B cell (primary cell): ENCODE data around the gene EHMT2. TPM values are rescaled to one million over a fixed set of nuclear protein-coding genes. Genes with fewer than 3 reads are reported as not detected.

ENCODE experiments used
- ATAC-seq: fragments of 200-7000 bp; cut with Tn5 transposase; one replicate; pipeline ENCODE4 v1.10.0; 2021; ENCODE audit warnings: low read depth, mild to moderate bottlenecking, moderate number of reproducible peaks, moderate library complexity
- CTCF ChIA-PET: fragments of 350-600 bp; sonication (Branson Sonifier 250); formaldehyde crosslinking; loops from one replicate; lab custom pipeline; 2021; ENCODE audit warnings: antibody characterized with exemption, inconsistent platforms; lab: Charles Lee
- POLR2A ChIA-PET: fragments of 350-600 bp; sonication (Branson Sonifier 250); formaldehyde crosslinking; loops from one replicate; lab custom pipeline; 2021; ENCODE audit warnings: antibody characterized with exemption; lab: Charles Lee
- DNase-seq: peaks from one replicate; pipeline ENCODE4 v3.0.0; 2013
- H2AFZ ChIP-seq: 2 replicates; pipeline ENCODE4 v1.6.1; 2012; ENCODE audit warnings: mild to moderate bottlenecking, low read depth, low read length; ENCODE audit not compliant: insufficient read depth, poor library complexity, severe bottlenecking
- H3K27ac ChIP-seq, 2 donors: 1 replicate in 1 of 2; 2 replicates in 1 of 2; pipeline ENCODE4 v1.5.1; 2012 to 2013; ENCODE audit warnings: low read length in 2 of 2, mild to moderate bottlenecking in 2 of 2, moderate library complexity in 1 of 2
- H3K27me3 ChIP-seq, 4 experiments: fragments of 200-600 bp in 1 of 4; sonication (generic) in 1 of 4; replicated peaks in 1 of 4; 1 replicate in 2 of 4; 2 replicates in 2 of 4; pipeline versions ENCODE4 v1.6.1 to v1.7.0; 2013 to 2016; ENCODE audit warnings: low read length in 3 of 4, mild to moderate bottlenecking in 2 of 4, mixed read lengths in 1 of 4, moderate library complexity in 1 of 4; ENCODE audit not compliant: insufficient read depth in 4 of 4, control insufficient read depth in 3 of 4; ENCODE audit errors: control extremely low read depth in 1 of 4
- H3K36me3 ChIP-seq, 2 experiments: replicated peaks in 1 of 2; 1 replicate in 1 of 2; 2 replicates in 1 of 2; pipeline versions ENCODE4 v1.6.1 to v1.7.1; 2013; ENCODE audit warnings: low read length in 1 of 2; ENCODE audit not compliant: insufficient read depth in 2 of 2, control insufficient read depth in 1 of 2; ENCODE audit errors: control extremely low read depth in 1 of 2, extremely low read depth in 1 of 2
- H3K4me1 ChIP-seq, 2 donors: fragments of 200-600 bp in 1 of 2; sonication (generic) in 1 of 2; 1 replicate in 1 of 2; 2 replicates in 1 of 2; pipeline versions ENCODE4 v1.5.1 to v1.6.1; 2013 to 2017; ENCODE audit warnings: low read length in 2 of 2; ENCODE audit not compliant: control insufficient read depth in 2 of 2, insufficient read depth in 2 of 2
- H3K4me2 ChIP-seq: replicated peaks from 2 replicates; pipeline ENCODE3; 2012; ENCODE audit warnings: mild to moderate bottlenecking, low read depth, low read length; ENCODE audit not compliant: poor library complexity, severe bottlenecking
- H3K4me3 ChIP-seq, 5 experiments: fragments of 200-600 bp in 1 of 5; sonication (generic) in 1 of 5; 1 replicate in 3 of 5; 2 replicates in 2 of 5; pipeline versions ENCODE4 v1.5.1 to v1.7.0; 2011 to 2016; ENCODE audit warnings: low read length in 4 of 5, mild to moderate bottlenecking in 4 of 5, low read depth in 2 of 5, control low read depth in 1 of 5, moderate library complexity in 1 of 5; ENCODE audit not compliant: insufficient read depth in 1 of 5; ENCODE audit errors: control extremely low read depth in 1 of 5, extremely low read depth in 1 of 5
- H3K79me2 ChIP-seq: fragments of 200-600 bp; sonication (generic); one replicate; pipeline ENCODE4 v1.6.0; 2016; ENCODE audit warnings: low read length; ENCODE audit not compliant: control insufficient read depth, insufficient read depth
- H3K9ac ChIP-seq: fragments of 200-600 bp; sonication (generic); 2 replicates; pipeline ENCODE4 v1.6.1; 2017; ENCODE audit warnings: mild to moderate bottlenecking, low read length, moderate library complexity
- H3K9me3 ChIP-seq, 3 donors: one replicate each; pipeline versions ENCODE4 v1.6.1 to v1.7.1; 2013; ENCODE audit warnings: low read length in 2 of 3; ENCODE audit not compliant: control insufficient read depth in 2 of 3, insufficient read depth in 1 of 3; ENCODE audit errors: control extremely low read depth in 1 of 3
- H4K20me1 ChIP-seq: 2 replicates; pipeline ENCODE4 v1.6.0; 2012; ENCODE audit warnings: mild to moderate bottlenecking, low read length; ENCODE audit not compliant: insufficient read depth, control insufficient read depth, poor library complexity, severe bottlenecking
- H3K27ac Mint-ChIP-seq: one replicate; pipeline ENCODE4 v1.8.0; 2021; ENCODE audit warnings: mixed read lengths
- H3K27me3 Mint-ChIP-seq: one replicate; pipeline ENCODE4 v1.8.0; 2021; ENCODE audit warnings: mixed read lengths
- H3K4me1 Mint-ChIP-seq: one replicate; pipeline ENCODE4 v1.8.0; 2021; ENCODE audit warnings: mixed read lengths
- H3K4me3 Mint-ChIP-seq: one replicate; pipeline ENCODE4 v1.8.0; 2021; ENCODE audit warnings: mixed read lengths
- H3K9me3 Mint-ChIP-seq: one replicate; pipeline ENCODE4 v1.8.0; 2022; ENCODE audit warnings: mixed read lengths; ENCODE audit not compliant: insufficient read depth
- EZH2 ChIP-seq: IDR thresholded peaks from 2 replicates; pipeline ENCODE4 v1.6.1; 2012; ENCODE audit warnings: borderline replicate concordance, low read depth, mild to moderate bottlenecking, moderate library complexity, low read length; ENCODE audit not compliant: insufficient read depth, poor library complexity, severe bottlenecking
- WGBS: methylation state at CpG from one replicate; pipeline ENCODE4 v1.1.5; 2013; ENCODE audit warnings: missing lambda C conversion rate; ENCODE audit not compliant: insufficient coverage; 5-methylcytosine and 5-hydroxymethylcytosine counted together
- intact Hi-C: fragments of 100-400 bp; cut with micrococcal nuclease; formaldehyde crosslinking; loops from one replicate; pipeline ENCODE4 v1.10.0; 2022
- polyA plus RNA-seq: library from polyadenylated mRNA; depleted of rRNA; stranded (reverse); fragments of >200 nt; gene quantifications from 2 replicates; pipeline ENCODE4 v1.2.3, GENCODE V29; 2012
- total RNA-seq, 2 donors: library from RNA; stranded (reverse); fragments of 120-200 nt in 1 of 2; gene quantifications; 1 replicate in 1 of 2; 2 replicates in 1 of 2; pipeline versions ENCODE4 v1.2.3 to v1.2.4, GENCODE V29; 2013 to 2022
- TF ChIP-seq, protein P1 (sequence below): fragments of 200-600 bp; IDR thresholded peaks from one replicate; pipeline ENCODE4 v1.8.0; 2022; ENCODE audit warnings: antibody characterized with exemption, mild to moderate bottlenecking

The EHMT2 gene
- total and polyA plus RNA-seq, 2 donors (not counting 1 experiment from before 2014, with no cell fraction given) = 86.1 to 108 TPM

GRCh38 chr6:31898383-31899011 is 999 bp upstream of the EHMT2 start:
- ATAC-seq (peak; percentile 18), DNase-seq (peak; percentile 76)
- peak overlapping the region; percentile 76 to 85 for H3K27ac ChIP-seq
- 27% methylated on average over 3 of the region's 8 CpGs for WGBS
- H3K4me3 Mint-ChIP-seq = peak overlapping the region; percentile 96
- no peaks in the 10 kb centered on the region for H3K27me3 ChIP-seq
- peaks cover 16 to 33% of the 10 kb centered on the region in 2 donors for H3K4me1 ChIP-seq
- ChIA-PET POLR2A (interaction anchor here (0.6 to 1.5 kb wide), 11 partner anchors 36 to 1283 kb away, joined by 3 to 9 read pairs (median 4); partner anchors contain the start of genes BAG6, C6orf47, DDAH2 and DXO), CTCF (interaction anchor here (0.6 to 1.5 kb wide), 7 partner anchors 10 to 299 kb away, joined by 3 to 5 read pairs (median 3); no protein-coding TSS in a partner anchor)
- H3K27ac Mint-ChIP-seq = peak overlapping the region; percentile 95
- TF ChIP-seq EZH2 = no peak
- peak overlapping the region; percentile 99 for H2AFZ ChIP-seq
- H4K20me1 ChIP-seq = no peaks in the 10 kb centered on the region
- no peaks in the 10 kb centered on the region for H3K9me3 Mint-ChIP-seq
- intact Hi-C loops = loop anchor here (1.0 to 5.0 kb wide), 4 partner anchors 161 to 299 kb away; partner anchors contain the start of genes CLIC1, CSNK2B and PRRC2A
- H3K36me3 ChIP-seq = peaks cover 0 to 4% of the 10 kb centered on the region in 2 experiments
- H3K9me3 ChIP-seq = no peaks in the 10 kb centered on the region
- peak overlapping the region; percentile 96 for H3K4me2 ChIP-seq
- H3K4me1 Mint-ChIP-seq = peaks cover 40% of the 10 kb centered on the region
- H3K79me2 ChIP-seq = peaks cover 4% of the 10 kb centered on the region
- H3K27me3 Mint-ChIP-seq = no peaks in the 10 kb centered on the region
- peak overlapping the region; percentile 80 to 100 (median 94) for H3K4me3 ChIP-seq
- peak overlapping the region; percentile 95 for H3K9ac ChIP-seq

- ATAC-seq = peak; percentile 4
- Histone ChIP-seq H4K20me1 (no peaks in the 10 kb centered on the region), H2AFZ (peak overlapping the region; percentile 99), H3K4me2 (peak overlapping the region; percentile 96), H3K4me3 (peak overlapping the region in 4 of 5 experiments; percentile 80 to 100 (median 91)), H3K27ac (peak overlapping the region; percentile 63 to 78), H3K9ac (peak overlapping the region; percentile 95), H3K4me1 (peaks cover 9 to 25% of the 10 kb centered on the region in 2 donors), H3K27me3 (no peaks in the 10 kb centered on the region), H3K36me3 (peaks cover 0 to 17% of the 10 kb centered on the region in 2 experiments), H3K9me3 (no peaks in the 10 kb centered on the region), H3K79me2 (peaks cover 4% of the 10 kb centered on the region)
- no peaks in the 10 kb centered on the region for H3K27me3 Mint-ChIP-seq
- peak overlapping the region; percentile 87 for H3K27ac Mint-ChIP-seq
- no peak for DNase-seq
- H3K4me1 Mint-ChIP-seq = peaks cover 31% of the 10 kb centered on the region
- intact Hi-C loops = loop anchor here (1.0 to 5.0 kb wide), 7 partner anchors 34 to 350 kb away; partner anchors contain the start of genes ATP6V1G2, BAG6, CLIC1 and NFKBIL1
- POLR2A ChIA-PET = interaction anchor here (0.6 to 1.7 kb wide), 4 partner anchors 11 to 738 kb away, joined by 3 to 9 read pairs (median 6); partner anchors contain the start of genes DDAH2 and DXO
- 4% methylated on average over 35 of the region's 62 CpGs for WGBS
- TF ChIP-seq, protein P1, sequence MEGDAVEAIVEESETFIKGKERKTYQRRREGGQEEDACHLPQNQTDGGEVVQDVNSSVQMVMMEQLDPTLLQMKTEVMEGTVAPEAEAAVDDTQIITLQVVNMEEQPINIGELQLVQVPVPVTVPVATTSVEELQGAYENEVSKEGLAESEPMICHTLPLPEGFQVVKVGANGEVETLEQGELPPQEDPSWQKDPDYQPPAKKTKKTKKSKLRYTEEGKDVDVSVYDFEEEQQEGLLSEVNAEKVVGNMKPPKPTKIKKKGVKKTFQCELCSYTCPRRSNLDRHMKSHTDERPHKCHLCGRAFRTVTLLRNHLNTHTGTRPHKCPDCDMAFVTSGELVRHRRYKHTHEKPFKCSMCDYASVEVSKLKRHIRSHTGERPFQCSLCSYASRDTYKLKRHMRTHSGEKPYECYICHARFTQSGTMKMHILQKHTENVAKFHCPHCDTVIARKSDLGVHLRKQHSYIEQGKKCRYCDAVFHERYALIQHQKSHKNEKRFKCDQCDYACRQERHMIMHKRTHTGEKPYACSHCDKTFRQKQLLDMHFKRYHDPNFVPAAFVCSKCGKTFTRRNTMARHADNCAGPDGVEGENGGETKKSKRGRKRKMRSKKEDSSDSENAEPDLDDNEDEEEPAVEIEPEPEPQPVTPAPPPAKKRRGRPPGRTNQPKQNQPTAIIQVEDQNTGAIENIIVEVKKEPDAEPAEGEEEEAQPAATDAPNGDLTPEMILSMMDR = no peak
- no peak for TF ChIP-seq EZH2
- CTCF ChIA-PET = interaction anchor here (1.1 to 1.3 kb wide), 2 partner anchors 61 to 64 kb away, joined by 3 to 5 read pairs; no protein-coding TSS in a partner anchor
- H3K4me3 Mint-ChIP-seq = peak overlapping the region; percentile 82
- no peaks in the 10 kb centered on the region for H3K9me3 Mint-ChIP-seq
Measured at GRCh38 chr6:31896856-31897611, 464 bp downstream of the EHMT2 start.
